Panc1 (cell line): ENCODE measurements around the gene BANF1. TPM values are rescaled to one million over a fixed set of nuclear protein-coding genes. Genes with fewer than 3 reads are reported as not detected.
A peak's percentile ranks its signal among the peaks of the same experiment; 100 is the strongest.

ENCODE experiments used
- ATAC-seq: fragments of 200-7000 bp; cut with Tn5 transposase; 2 replicates; pipeline ENCODE4 v1.9.1; 2020; ENCODE audit warnings: mild to moderate bottlenecking, moderate library complexity
- BruUV-seq: library from RNA; stranded (reverse); fragments of 400-500 nt; replicated peaks from 2 replicates; lab custom pipeline; 2021; lab: Mats Ljungman, UMichigan
- CTCF ChIA-PET: fragments of 300-600 bp; sonication (Branson Sonifier 250); formaldehyde crosslinking; loops from one replicate; lab custom pipeline; 2022; ENCODE audit warnings: antibody characterized with exemption; lab: Charles Lee
- POLR2A ChIA-PET: fragments of 300-600 bp; sonication (Branson Sonifier 250); formaldehyde crosslinking; loops from one replicate; lab custom pipeline; 2022; ENCODE audit warnings: antibody characterized with exemption; lab: Charles Lee
- DNase-seq: peaks from one replicate; pipeline ENCODE4 v3.0.0-alpha.2; 2010; ENCODE audit warnings: low read depth, low spot score
- H3K27ac ChIP-seq: 2 replicates; pipeline ENCODE4 v1.5.1; 2011; ENCODE audit warnings: mild to moderate bottlenecking, low read length, inconsistent platforms
- H3K27me3 ChIP-seq: fragments of 200-500 bp; sonication (Bioruptor generic); 2 replicates; pipeline ENCODE4 v1.6.0; 2014; ENCODE audit warnings: low read length, inconsistent platforms; ENCODE audit not compliant: control insufficient read depth, insufficient read depth
- H3K36me3 ChIP-seq: fragments of 200-500 bp; sonication (Bioruptor generic); 2 replicates; pipeline ENCODE4 v1.5.1; 2014; ENCODE audit warnings: inconsistent platforms, mild to moderate bottlenecking, low read length, moderate library complexity; ENCODE audit not compliant: control insufficient read depth, insufficient read depth
- H3K4me1 ChIP-seq: 2 replicates; pipeline ENCODE4 v1.5.1; 2011; ENCODE audit warnings: inconsistent platforms, mild to moderate bottlenecking, low read length, moderate library complexity; ENCODE audit not compliant: control insufficient read depth, insufficient read depth
- H3K4me3 ChIP-seq, 2 experiments: 2 replicates each; pipeline ENCODE4 v1.5.1; 2011 to 2012; ENCODE audit warnings: low read depth in 2 of 2, low read length in 2 of 2, mild to moderate bottlenecking in 2 of 2, inconsistent platforms in 1 of 2, moderate library complexity in 1 of 2
- H3K9me3 ChIP-seq: fragments of 200-500 bp; sonication (Bioruptor generic); 2 replicates; pipeline ENCODE4 v1.5.1; 2014; ENCODE audit warnings: low read depth, mild to moderate bottlenecking, inconsistent platforms, low read length, moderate library complexity; ENCODE audit not compliant: control insufficient read depth, insufficient read depth
- CTCF ChIP-seq: fragments of 450-650 bp; IDR thresholded peaks from 2 replicates; pipeline ENCODE4 v1.5.1; 2017; ENCODE audit warnings: mild to moderate bottlenecking
- POLR2AphosphoS5 ChIP-seq: IDR thresholded peaks from 2 replicates; pipeline ENCODE4 v1.6.1; 2012; ENCODE audit warnings: mild to moderate bottlenecking, low read depth, low read length, moderate library complexity
- REST ChIP-seq, 2 experiments: IDR thresholded peaks; 2 replicates each; pipeline ENCODE4 v1.6.1; 2011 to 2012; ENCODE audit warnings: low read depth in 2 of 2, control low read depth in 1 of 2, low read length in 1 of 2, mild to moderate bottlenecking in 1 of 2, moderate library complexity in 1 of 2; ENCODE audit not compliant: insufficient read depth in 1 of 2
- SIN3A ChIP-seq: IDR thresholded peaks from 2 replicates; pipeline ENCODE4 v1.6.1; 2012; ENCODE audit warnings: low read depth, mild to moderate bottlenecking, low read length, moderate library complexity, borderline replicate concordance; ENCODE audit not compliant: insufficient read depth
- TCF7L2 ChIP-seq: IDR thresholded peaks from 2 replicates; pipeline ENCODE4 v1.6.1; 2011; ENCODE audit warnings: mild to moderate bottlenecking, low read depth, low read length, inconsistent platforms
- in situ Hi-C: cut with HindIII; loops from 2 replicates; pipeline ENCODE4 v1.10.0; 2016; ENCODE audit warnings: low sequenced_read_pairs, low pct_unique_long_range_greater_than_20kb
- intact Hi-C: fragments of 100-400 bp; cut with micrococcal nuclease; formaldehyde crosslinking; loops from one replicate; pipeline ENCODE4 v1.10.0; 2022; ENCODE audit not compliant: unreplicated experiment
- total RNA-seq: library from RNA; stranded (reverse); gene quantifications from one replicate; pipeline ENCODE4 v1.2.1, GENCODE V29; 2021; ENCODE audit not compliant: unreplicated experiment

BANF1 gene
- total RNA-seq, 1 experiment from 2014 or later, result 494 TPM

DNA sequence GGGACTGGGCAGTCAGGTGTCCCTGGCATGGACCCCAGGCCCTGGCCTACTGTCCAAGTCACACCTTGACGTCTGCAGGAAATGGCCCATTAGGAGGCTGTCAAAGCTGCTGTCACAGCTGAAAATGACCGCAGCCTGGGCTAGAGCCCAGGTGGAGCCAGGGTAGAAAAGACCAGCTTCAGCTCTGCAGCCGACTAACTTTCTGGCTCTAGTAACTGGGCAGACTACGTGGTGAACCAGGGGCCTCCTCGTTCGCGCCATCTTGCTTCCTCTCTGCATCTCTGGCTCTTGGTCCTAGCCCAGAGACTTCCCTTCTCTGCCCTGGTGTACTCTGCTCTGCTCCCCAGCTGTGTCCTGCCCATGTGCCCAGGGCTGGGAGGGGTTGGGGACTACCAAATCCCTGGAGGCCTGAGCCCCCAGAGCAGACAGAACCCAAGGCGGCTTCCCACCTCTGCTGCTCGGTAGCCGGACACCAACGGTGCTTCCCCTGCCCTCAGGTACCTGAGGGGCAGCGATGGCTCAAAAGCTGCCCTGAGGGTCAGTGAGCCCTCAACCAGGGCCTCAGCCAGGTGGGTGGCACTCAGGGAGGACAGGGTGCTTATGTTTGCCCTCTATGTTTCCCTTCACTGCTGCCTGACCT, 21.1 kb upstream of the BANF1 start:
- intact Hi-C loops, result no loop called here
- Histone ChIP-seq H3K27me3 (no peaks in the 10 kb centered on the region), H3K9me3 (no peaks in the 10 kb centered on the region), H3K4me3 (no peak overlapping the region), H3K27ac (no peak overlapping the region), H3K4me1 (no peaks in the 10 kb centered on the region), H3K36me3 (peaks cover 2% of the 10 kb centered on the region; the same call in 1 of the 2 replicates)
- no peak for DNase-seq
- CTCF ChIA-PET, result interaction anchor here (0.6 kb wide), 2 partner anchors 93 to 97 kb away, joined by 3 read pairs; partner anchors contain the start of gene FIBP
- in situ Hi-C loops, result no loop called here
- no TSS peak for BruUV-seq
- peak; percentile 7 for ATAC-seq
- no peak for TF ChIP-seq CTCF
- TF ChIP-seq REST (IDR thresholded peaks at IDR 0.05; ENCODE audit: insufficient read depth in 1 of 2, low read depth in 2 of 2, low read length in 1 of 2), result no peak
- no peak for TF ChIP-seq SIN3A
- TF ChIP-seq POLR2AphosphoS5, result no peak
- TF ChIP-seq TCF7L2, result no peak
- POLR2A ChIA-PET, result no interaction called here

GRCh38 chr11:65981972-65982823, 20.1 kb upstream of the BANF1 start:
- no peak for DNase-seq
- Histone ChIP-seq H3K4me3 (no peak overlapping the region), H3K27ac (no peak overlapping the region), H3K9me3 (no peaks in the 10 kb centered on the region), H3K36me3 (peaks cover 2% of the 10 kb centered on the region; the same call in 1 of the 2 replicates), H3K27me3 (no peaks in the 10 kb centered on the region), H3K4me1 (no peaks in the 10 kb centered on the region)
- intact Hi-C loops (no loop called here), in situ Hi-C loops (no loop called here)
- no TSS peak for BruUV-seq
- ChIA-PET POLR2A (no interaction called here), CTCF (interaction anchor here (1.8 kb wide), 1 partner anchor 93 kb away, joined by 10 read pairs; the partner anchor contains the start of gene FIBP)
- no peak for TF ChIP-seq CTCF
- no peak for TF ChIP-seq SIN3A
- no peak for TF ChIP-seq POLR2AphosphoS5
- 0 out of 4 replicates have a peak, but pooled peaks of 1 of the 2 experiments have one; percentile 29 for TF ChIP-seq REST (IDR thresholded peaks at IDR 0.05; ENCODE audit: insufficient read depth in 1 of 2, low read depth in 2 of 2, low read length in 1 of 2)
- TF ChIP-seq TCF7L2, result no peak
- ATAC-seq, result peak; percentile 24
